NCI-H1694 treated with DMSO at 0.1 percent for 48 hours (cell line): Measurements from ENCODE around the gene GOLGA6C.
"Not testable (repeated sequence)": the region's sequence is repeated elsewhere in the genome, so short reads cannot be mapped to it uniquely, and the experiment has no call there.

ENCODE experiments used
- DNase-seq: peaks from one replicate; lab custom pipeline; 2025; lab: John Stamatoyannopoulos, UW

The GOLGA6C gene

GRCh38 chr15:75319231-75319897 lies 61.2 kb downstream of the GOLGA6C start:
- DNase-seq, result not testable (repeated sequence)
